DND-41 (cell line): Measurements from ENCODE around the gene ATP2A3.

Source experiments
- EZH2 ChIP-seq: IDR thresholded peaks from 3 replicates; pipeline ENCODE4 v1.6.1; 2012; ENCODE audit warnings: borderline replicate concordance, low read depth, mild to moderate bottlenecking, moderate library complexity, low read length, inconsistent platforms; ENCODE audit not compliant: severe bottlenecking
- TF ChIP-seq, protein P1 (sequence below): IDR thresholded peaks from 2 replicates; pipeline ENCODE4 v1.5.1; 2012; ENCODE audit warnings: borderline replicate concordance, low read length, moderate library complexity, mild to moderate bottlenecking; ENCODE audit not compliant: poor library complexity, severe bottlenecking; ENCODE audit errors: extremely low read depth

DNA sequence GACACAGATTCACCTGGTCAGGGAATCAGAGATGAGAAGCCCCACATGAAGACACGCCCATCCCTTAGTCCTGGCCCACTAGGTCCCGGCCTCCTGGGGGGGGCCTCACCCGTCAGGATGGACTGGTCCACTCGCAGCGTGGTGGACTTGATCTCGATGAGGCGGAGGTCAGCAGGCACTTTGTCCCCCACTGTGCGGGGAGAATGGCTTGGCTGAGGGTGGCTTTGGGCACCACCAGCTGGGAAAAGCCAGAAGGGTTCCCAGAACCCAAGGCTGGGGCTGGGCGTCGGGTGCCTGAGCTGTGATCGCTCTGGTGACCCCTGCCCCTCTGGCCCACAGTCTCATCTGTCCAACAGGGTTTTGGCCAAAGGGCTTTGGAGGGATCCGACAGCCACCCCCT is 13.7 kb downstream of the ATP2A3 start:
- TF ChIP-seq, protein P1, sequence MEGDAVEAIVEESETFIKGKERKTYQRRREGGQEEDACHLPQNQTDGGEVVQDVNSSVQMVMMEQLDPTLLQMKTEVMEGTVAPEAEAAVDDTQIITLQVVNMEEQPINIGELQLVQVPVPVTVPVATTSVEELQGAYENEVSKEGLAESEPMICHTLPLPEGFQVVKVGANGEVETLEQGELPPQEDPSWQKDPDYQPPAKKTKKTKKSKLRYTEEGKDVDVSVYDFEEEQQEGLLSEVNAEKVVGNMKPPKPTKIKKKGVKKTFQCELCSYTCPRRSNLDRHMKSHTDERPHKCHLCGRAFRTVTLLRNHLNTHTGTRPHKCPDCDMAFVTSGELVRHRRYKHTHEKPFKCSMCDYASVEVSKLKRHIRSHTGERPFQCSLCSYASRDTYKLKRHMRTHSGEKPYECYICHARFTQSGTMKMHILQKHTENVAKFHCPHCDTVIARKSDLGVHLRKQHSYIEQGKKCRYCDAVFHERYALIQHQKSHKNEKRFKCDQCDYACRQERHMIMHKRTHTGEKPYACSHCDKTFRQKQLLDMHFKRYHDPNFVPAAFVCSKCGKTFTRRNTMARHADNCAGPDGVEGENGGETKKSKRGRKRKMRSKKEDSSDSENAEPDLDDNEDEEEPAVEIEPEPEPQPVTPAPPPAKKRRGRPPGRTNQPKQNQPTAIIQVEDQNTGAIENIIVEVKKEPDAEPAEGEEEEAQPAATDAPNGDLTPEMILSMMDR, result no peak
- TF ChIP-seq EZH2, result no peak
